BE2C (cell line): ENCODE data around the gene ANGPT4.

Source experiments
- DNase-seq: peaks from one replicate; pipeline ENCODE4 v3.0.0-alpha.2; 2020
- H3K27me3 ChIP-seq: fragments of 250-450 bp; sonication (Bioruptor Pico); 2 replicates; pipeline ENCODE4 v1.5.1; 2020; ENCODE audit warnings: mild to moderate bottlenecking
- H3K36me3 ChIP-seq: fragments of 250-450 bp; sonication (Bioruptor Pico); 2 replicates; pipeline ENCODE4 v1.5.1; 2020; ENCODE audit warnings: mild to moderate bottlenecking
- H3K4me1 ChIP-seq: fragments of 250-450 bp; sonication (Bioruptor Pico); 2 replicates; pipeline ENCODE4 v1.5.1; 2020
- H3K4me3 ChIP-seq: 2 replicates; pipeline ENCODE4 v1.5.1; 2011; ENCODE audit warnings: low read depth, low read length
- H3K9me3 ChIP-seq: fragments of 250-450 bp; sonication (Bioruptor Pico); 2 replicates; pipeline ENCODE4 v1.5.1; 2020
- TF ChIP-seq, protein P1 (sequence below): IDR thresholded peaks from 2 replicates; pipeline ENCODE4 v1.5.1; 2012; ENCODE audit warnings: mild to moderate bottlenecking, low read depth, low read length

Gene ANGPT4

GRCh38 chr20:945841-946240, 29.7 kb upstream of the ANGPT4 start:
- H3K27me3 ChIP-seq = no peaks in the 10 kb centered on the region
- no peak overlapping the region for H3K4me3 ChIP-seq
- H3K9me3 ChIP-seq = no peaks in the 10 kb centered on the region
- TF ChIP-seq, protein P1, sequence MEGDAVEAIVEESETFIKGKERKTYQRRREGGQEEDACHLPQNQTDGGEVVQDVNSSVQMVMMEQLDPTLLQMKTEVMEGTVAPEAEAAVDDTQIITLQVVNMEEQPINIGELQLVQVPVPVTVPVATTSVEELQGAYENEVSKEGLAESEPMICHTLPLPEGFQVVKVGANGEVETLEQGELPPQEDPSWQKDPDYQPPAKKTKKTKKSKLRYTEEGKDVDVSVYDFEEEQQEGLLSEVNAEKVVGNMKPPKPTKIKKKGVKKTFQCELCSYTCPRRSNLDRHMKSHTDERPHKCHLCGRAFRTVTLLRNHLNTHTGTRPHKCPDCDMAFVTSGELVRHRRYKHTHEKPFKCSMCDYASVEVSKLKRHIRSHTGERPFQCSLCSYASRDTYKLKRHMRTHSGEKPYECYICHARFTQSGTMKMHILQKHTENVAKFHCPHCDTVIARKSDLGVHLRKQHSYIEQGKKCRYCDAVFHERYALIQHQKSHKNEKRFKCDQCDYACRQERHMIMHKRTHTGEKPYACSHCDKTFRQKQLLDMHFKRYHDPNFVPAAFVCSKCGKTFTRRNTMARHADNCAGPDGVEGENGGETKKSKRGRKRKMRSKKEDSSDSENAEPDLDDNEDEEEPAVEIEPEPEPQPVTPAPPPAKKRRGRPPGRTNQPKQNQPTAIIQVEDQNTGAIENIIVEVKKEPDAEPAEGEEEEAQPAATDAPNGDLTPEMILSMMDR = no peak
- H3K4me1 ChIP-seq = no peaks in the 10 kb centered on the region
- no peak for DNase-seq
- H3K36me3 ChIP-seq = no peaks in the 10 kb centered on the region

DNA sequence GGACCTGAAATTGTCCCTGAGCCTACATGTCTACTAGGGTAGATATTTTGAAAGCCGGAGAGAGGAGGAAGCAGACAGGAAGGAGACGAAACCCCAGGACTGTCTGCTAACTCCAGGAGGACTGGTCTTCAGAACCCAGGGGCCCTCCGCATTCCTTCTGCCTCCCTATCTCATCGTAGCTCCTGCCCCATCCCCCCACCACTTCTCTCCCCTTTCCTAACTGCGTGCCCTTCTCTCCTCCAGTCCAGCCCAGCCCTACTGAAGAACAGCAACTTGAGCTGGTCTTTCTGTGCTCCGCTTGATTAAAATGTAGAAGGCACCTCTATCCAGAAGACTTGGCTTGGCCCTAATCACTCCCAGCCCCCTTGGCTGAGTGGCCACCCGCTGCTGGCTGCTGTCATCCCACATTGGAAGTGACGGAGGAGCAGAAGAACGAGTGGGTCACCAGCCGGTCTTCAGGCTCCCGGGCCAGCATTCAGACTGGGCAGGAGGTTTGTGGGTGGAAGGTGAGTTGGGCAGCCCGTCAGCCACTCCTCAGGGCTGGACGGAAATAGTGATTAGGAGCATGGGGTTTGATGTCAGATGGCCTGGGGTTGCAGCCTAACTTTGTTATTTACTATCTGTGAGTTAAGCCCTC, 28.8 kb upstream of the ANGPT4 start:
- DNase-seq = no peak
- Histone ChIP-seq H3K9me3 (no peaks in the 10 kb centered on the region), H3K27me3 (no peaks in the 10 kb centered on the region), H3K36me3 (no peaks in the 10 kb centered on the region), H3K4me1 (no peaks in the 10 kb centered on the region), H3K4me3 (no peak overlapping the region)
- TF ChIP-seq, protein P1 = no peak

- no peak overlapping the region for H3K4me3 ChIP-seq
- H3K9me3 ChIP-seq = no peaks in the 10 kb centered on the region
- H3K4me1 ChIP-seq = no peaks in the 10 kb centered on the region
Observed at GRCh38 chr20:944148-944547, 28.0 kb upstream of the ANGPT4 start.

DNA sequence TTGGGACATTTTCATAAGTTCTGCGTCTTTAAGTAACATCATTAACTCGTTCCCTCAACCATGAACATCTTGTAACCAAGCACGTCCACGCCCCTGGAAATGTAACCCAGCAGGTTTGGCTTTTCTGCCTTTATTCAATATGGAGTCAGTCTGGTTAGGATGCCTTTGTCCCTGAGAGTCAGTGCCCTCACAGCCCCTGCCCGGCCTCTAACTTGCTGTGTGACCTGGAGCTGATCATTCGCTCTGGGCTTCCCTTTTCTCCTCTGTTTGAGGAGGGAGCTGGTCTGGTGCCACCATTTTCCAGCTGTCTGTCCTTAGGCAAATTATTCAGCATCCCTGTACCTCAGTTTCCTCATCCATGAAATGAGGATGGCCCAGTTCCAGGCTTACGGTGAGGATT, 26.5 kb upstream of the ANGPT4 start:
- H3K4me3 ChIP-seq = no peak overlapping the region

More at GRCh38 chr20:944148-944547, 28.0 kb upstream of the ANGPT4 start:
- Histone ChIP-seq H3K27me3 (no peaks in the 10 kb centered on the region), H3K36me3 (no peaks in the 10 kb centered on the region)
- DNase-seq = no peak
- TF ChIP-seq, protein P1 = no peak

DNA sequence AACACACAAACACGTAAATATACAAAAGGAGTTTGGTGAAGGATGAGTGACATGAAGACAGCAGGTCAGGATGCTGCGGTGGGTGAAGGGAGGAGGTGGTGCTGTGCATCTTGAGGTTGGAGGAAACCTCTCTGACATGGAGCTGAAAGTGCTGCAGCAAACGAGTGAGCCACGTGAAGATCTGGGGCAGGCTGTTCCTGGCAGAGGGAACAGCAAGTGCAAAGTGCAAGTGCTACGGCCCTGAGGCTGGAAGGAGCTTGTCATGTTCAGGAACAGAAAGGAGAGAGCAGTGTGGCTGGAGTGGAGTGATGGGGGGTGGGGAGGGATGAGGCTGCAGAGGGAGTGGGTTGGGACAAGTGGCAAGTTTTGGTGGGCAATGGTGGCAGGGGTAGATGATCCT, 24.8 kb upstream of the ANGPT4 start:
- Histone ChIP-seq H3K4me1 (no peaks in the 10 kb centered on the region), H3K4me3 (no peak overlapping the region), H3K36me3 (no peaks in the 10 kb centered on the region), H3K9me3 (no peaks in the 10 kb centered on the region), H3K27me3 (no peaks in the 10 kb centered on the region)
- no peak for DNase-seq
- TF ChIP-seq, protein P1 = no peak

More for the DNA sequence above, 26.5 kb upstream of the ANGPT4 start:
- no peaks in the 10 kb centered on the region for H3K9me3 ChIP-seq
- no peaks in the 10 kb centered on the region for H3K36me3 ChIP-seq
- H3K4me1 ChIP-seq = no peaks in the 10 kb centered on the region
- no peak for DNase-seq
- H3K27me3 ChIP-seq = no peaks in the 10 kb centered on the region
- TF ChIP-seq, protein P1 = no peak

GRCh38 chr20:939606-940005, 23.5 kb upstream of the ANGPT4 start:
- no peaks in the 10 kb centered on the region for H3K36me3 ChIP-seq
- no peak overlapping the region for H3K4me3 ChIP-seq
- H3K9me3 ChIP-seq = no peaks in the 10 kb centered on the region
- no peaks in the 10 kb centered on the region for H3K4me1 ChIP-seq
- TF ChIP-seq, protein P1 = no peak
- DNase-seq = no peak
- no peaks in the 10 kb centered on the region for H3K27me3 ChIP-seq
